ENCODE measurements around the gene CLEC18B.
A peak's percentile ranks its signal among the peaks of the same experiment; 100 is the strongest.
"Not testable (repeated sequence)": the region's sequence is repeated elsewhere in the genome, so short reads cannot be mapped to it uniquely, and the experiment has no call there.

CLEC18B gene

GRCh38 chr16:74420612-74421481, at the start of gene CLEC18B:
Gene CLEC18B (minus strand): TSS chr16:74421478. CDS start chr16:74421270, 208 bp downstream.
- not testable (repeated sequence) for DNase-seq (ENCODE audit: low spot score)

- DNase-seq (ENCODE audit: low spot score) = no peak
These were observed 48.7 kb upstream of the CLEC18B start for GRCh38 chr16:74469946-74470478.

DNA sequence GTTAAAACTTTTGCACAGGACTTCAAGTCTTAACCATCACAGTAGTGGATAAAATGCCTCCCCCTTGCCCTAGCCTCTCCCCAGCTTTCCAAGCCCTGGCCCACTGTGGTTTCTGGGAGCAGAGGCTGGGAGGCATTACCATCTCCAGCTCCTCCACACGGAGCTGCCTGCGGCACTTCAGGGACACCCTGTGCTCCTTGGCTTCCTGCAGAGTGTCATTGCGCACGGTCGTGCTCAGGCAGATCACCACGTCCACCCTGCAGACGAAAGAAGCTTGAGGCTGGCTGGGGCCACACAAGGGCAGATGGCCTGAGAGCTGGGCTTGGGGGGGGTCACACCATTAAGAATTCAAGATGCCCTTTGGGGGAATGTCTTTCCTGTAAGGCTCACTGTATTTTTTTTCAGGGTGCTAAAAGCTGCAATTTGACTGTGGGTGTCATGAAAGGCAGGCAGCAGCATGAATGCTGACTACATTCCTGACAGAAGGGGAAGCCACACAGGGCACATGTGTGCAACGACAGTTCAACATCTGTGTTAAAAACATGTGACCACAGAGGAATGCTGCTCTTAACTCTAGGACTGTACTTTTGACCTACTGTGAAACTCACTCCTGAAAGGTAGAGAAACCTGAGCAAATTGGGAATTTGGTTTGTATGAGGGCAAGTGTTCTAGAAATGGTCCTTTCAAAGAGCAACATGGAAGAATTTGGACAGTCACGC, 47.7 kb upstream of the CLEC18B start:
- DNase-seq (ENCODE audit: low spot score) = no peak

DNA sequence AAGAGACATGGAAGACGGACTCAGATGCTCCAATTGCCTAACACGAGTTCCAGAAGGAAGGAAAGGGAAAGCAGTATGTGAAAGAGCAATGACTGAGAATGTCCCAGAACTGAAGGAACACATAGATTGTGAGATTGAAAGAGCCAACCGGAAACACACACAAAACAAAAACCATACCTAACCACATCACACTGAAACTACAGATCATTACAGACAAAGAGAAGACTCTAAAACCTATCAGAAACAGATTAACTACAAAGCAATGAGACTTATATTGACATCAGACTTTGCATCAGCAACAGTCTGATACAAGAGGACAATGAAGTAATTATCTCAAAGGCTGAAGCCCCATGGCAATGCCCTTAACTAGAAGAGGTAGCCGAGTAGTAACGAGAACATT, 45.6 kb upstream of the CLEC18B start:
- no peak for DNase-seq (ENCODE audit: low spot score)

- DNase-seq (ENCODE audit: low spot score) = no peak
These were observed 44.8 kb upstream of the CLEC18B start for GRCh38 chr16:74465851-74466685.

DNA sequence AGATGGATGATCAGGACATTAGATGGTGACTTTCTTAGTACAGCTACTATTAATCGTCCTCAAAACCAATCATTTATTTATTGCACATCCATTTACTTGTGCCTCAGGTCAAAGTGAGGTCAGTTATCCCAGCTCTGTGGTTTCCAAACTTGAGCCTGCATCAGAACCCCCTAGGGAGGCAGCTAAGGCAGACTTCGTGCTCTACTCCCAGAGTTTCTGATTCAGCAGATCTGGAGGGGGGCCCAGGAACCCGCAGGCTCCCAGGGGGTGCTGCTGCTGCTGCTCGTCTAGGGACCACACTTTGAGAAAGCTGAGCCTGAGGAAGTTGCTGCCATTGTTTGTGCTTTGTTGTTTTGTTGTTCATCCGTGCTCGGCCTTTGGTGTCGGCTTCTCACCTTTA, 44.0 kb upstream of the CLEC18B start:
- no peak for DNase-seq (ENCODE audit: low spot score)

DNA sequence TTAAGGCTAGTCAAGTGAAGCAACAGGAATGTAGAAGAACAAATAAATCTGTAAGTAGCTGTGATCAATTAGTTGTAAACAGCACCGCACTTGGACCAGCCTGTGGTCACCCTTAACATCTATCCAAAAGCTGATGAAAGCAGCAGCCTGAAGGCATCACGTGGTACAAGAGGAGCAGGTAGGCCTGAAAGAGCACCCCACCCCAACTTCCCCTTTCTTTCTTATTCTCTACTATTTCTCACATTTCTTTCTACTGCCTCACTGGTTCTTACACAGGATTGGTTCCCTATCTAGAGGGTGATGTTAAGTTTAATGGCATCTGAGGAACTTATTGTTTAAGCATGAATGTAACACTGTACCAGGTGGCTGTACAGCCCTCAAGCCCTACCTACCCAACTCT, 42.6 kb upstream of the CLEC18B start:
- DNase-seq (ENCODE audit: low spot score) = no peak

- DNase-seq (ENCODE audit: low spot score) = no peak
These were observed 41.1 kb upstream of the CLEC18B start for GRCh38 chr16:74462361-74462760.

DNA sequence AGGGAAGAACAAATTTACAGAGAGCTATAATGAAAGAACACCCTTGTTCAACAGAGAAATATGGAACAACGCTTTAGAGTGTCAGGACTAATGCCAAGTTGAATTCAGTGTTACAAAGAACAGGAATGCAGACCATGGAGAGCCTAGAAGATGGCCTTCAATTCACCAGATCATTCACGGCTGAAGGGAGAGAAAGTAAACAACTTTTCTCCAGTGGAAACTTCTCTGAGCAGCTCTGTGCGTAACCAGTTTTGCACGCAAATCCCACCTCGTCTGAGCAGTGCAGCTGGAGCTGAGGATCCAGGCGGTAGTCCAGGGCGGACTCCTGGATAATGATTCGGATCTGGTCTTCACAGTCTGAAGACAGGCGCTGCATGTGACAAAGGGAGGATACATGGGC, 40.5 kb upstream of the CLEC18B start:
- DNase-seq (ENCODE audit: low spot score) = no peak

GRCh38 chr16:74460542-74460941, 39.3 kb upstream of the CLEC18B start:
- DNase-seq (ENCODE audit: low spot score) = no peak

DNA sequence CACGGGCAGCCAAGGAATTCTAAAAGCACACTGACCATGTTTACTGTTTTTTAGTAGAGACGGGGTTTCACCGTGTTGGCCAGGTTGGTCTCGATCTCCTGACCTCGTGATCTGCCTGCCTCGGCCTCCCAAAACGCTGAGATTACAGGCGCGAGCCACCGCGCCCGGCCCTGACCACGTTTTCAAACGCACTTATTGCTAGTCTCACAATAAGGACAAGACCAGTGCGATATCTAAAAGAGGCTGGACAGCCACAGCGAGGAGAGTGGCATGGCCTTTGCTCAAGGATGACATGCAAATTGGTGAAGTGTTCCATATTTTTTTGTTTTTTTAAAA, 35.0 kb upstream of the CLEC18B start:
- no peak for DNase-seq (ENCODE audit: low spot score)

DNA sequence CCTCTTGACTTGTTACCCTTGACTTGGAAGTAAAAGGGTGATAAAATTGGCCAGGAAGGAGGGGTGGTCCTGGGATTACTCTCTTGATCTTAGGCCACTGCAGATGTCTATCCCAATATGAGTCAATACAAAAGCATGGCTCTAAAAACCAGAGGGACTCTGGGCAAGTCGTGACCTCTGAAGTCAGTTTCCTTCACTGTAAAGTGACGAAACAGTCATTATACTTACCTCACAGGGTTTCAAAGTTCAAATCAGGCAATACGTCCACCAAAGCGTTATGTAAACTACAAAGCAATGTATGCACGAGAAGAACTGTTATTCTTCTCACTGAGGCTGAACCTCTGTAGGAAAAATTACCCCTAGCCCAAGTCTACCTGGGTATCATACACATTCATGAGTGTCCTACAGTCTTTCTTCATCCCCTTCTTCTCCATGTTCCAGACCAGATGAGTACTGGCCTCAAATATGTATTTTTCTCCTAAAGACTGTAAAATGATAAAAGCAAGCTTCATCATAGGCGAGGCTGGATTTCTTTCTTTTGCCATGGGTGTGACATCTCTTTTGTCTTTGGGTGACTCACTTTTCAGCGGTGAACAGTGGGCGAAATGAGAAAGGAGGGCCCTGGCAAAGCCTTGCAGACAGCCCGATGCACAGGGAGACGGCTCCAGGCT, 34.5 kb upstream of the CLEC18B start:
- no peak for DNase-seq (ENCODE audit: low spot score)

GRCh38 chr16:74455213-74455612, 33.9 kb upstream of the CLEC18B start:
- DNase-seq (ENCODE audit: low spot score) = no peak

DNA sequence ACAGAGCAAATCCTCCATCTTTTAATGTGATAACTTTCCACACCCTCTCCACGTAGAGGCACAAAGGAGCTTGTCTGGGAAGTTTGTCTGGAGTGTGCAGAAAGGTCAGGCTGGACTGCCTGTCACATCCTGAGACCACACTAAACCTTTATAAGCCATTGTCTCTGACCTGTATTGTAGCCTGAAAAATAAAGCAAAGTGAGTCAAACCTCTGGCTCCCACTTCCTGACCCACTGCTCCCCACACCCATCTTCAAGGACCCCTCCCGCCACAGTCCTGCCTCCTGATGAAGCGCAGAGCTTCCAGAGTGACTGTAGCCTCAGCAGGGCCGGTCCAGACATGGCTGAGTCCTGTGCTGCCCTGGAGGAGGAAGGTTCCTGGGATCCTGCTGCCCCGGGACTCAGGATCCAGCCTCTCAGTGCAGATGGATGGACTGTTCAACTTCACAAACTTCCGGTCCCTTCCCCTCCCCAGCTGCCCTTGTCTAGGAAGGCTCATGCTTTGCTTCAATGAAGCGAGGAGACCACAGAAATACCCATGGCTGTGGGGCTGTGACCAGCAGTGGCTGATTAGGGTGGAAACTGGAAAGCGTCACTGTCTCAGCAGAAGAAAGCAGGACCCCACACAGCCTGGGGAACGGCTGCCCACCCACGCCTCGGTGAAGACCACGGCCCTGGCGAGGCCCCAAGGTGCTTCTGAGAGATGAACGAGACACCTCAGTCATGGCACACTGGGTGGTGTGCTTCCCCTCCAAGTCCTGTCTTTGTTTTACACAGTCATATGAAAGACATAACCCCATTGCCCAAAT, 30.9 kb upstream of the CLEC18B start:
- DNase-seq (ENCODE audit: low spot score) = no peak

- DNase-seq (ENCODE audit: low spot score) = no peak
These were observed 29.9 kb upstream of the CLEC18B start for GRCh38 chr16:74450967-74451760.

- no peak for DNase-seq (ENCODE audit: low spot score)
These were observed 29.0 kb upstream of the CLEC18B start for GRCh38 chr16:74450236-74450635.

DNA sequence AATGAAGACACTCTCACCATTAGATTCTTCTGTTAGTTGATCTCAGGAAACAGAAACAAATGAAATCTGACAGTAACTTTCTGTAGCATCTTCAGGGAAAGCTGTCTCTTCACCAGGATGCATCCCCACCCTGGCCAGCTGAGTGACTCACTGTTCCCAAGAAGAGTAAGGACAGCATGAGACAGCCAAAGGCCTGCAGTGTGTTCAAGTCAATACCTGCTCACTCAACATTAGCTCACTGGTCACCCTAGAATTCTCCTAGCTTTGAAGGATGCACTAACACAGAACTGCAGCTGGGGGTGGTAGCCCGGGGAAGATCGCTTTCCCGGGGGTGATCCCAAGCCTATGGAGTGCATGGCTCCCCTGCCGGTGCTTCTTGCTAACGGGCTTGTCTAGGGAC, 28.2 kb upstream of the CLEC18B start:
- peak; percentile 73 for DNase-seq (ENCODE audit: low spot score)

DNA sequence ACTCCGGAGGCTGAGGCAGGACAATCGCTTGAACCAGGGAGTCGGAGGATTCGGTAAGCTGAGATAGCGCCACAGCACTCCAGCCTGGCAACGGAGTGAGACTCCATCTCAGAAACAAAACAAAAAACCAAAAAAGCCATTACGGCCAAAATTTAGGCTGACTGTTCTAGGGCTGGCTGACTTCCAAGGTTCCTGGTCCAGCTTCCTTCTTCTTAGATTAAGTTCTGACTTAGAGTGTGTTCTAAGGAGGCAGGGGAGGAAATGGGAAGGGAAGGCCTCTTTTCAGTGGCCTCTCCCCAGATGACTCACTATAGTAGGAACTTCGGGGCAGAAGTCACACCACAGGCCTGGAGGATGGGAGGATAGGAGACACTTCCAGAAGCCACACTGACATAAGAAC, 27.7 kb upstream of the CLEC18B start:
- peak; percentile 94 for DNase-seq (ENCODE audit: low spot score)

DNA sequence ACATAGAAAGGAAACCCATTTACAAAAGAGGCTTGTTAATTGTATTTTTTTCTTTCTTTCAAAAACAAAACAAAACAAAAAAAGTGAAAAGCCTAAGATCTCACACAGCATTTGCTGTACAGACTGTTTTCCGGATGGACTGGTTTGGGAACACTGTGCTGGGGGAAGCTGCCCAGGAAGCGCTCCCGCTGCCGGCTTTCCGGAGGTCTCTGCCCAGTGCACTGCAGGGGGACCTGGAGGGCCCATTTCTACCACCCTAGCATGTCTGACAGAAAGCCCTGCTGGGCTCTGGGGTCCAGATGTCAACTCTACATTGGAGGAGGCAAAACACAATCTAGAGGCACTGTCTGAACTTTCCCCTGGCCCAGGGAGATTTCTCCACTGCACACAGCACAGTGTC, 26.3 kb upstream of the CLEC18B start:
- no peak for DNase-seq (ENCODE audit: low spot score)

GRCh38 chr16:74446866-74447265, 25.6 kb upstream of the CLEC18B start:
- DNase-seq (ENCODE audit: low spot score) = no peak
